H9 (cell line): ENCODE data around the gene COL19A1. TPM values are rescaled to one million over a fixed set of nuclear protein-coding genes. Genes with fewer than 3 reads are reported as not detected.

Experiments
- DNase-seq: peaks from one replicate; pipeline ENCODE4 v3.0.0-alpha.2; 2017
- H2AFZ ChIP-seq: one replicate; pipeline ENCODE4 v1.6.1; 2013; ENCODE audit warnings: mild to moderate bottlenecking, low read length, control low read depth, moderate library complexity
- H2AK5ac ChIP-seq: 2 replicates; pipeline ENCODE4 v1.6.1; 2013; ENCODE audit warnings: low read length, control low read depth, mixed read lengths; ENCODE audit not compliant: insufficient read length
- H2BK120ac ChIP-seq: one replicate; pipeline ENCODE4 v1.6.1; 2013; ENCODE audit warnings: low read depth, mild to moderate bottlenecking, low read length, control low read depth, inconsistent platforms; ENCODE audit not compliant: poor library complexity, severe bottlenecking
- H2BK12ac ChIP-seq: 2 replicates; pipeline ENCODE4 v1.6.1; 2013; ENCODE audit warnings: low read length, control low read depth, mixed read lengths, low read depth; ENCODE audit not compliant: insufficient read length
- H2BK15ac ChIP-seq: 2 replicates; pipeline ENCODE4 v1.6.1; 2013; ENCODE audit warnings: low read depth, low read length, control low read depth
- H2BK20ac ChIP-seq: one replicate; pipeline ENCODE4 v1.6.1; 2013; ENCODE audit warnings: low read depth, mild to moderate bottlenecking, low read length, control low read depth, inconsistent platforms; ENCODE audit not compliant: poor library complexity, severe bottlenecking
- H2BK5ac ChIP-seq: 2 replicates; pipeline ENCODE4 v1.6.1; 2013; ENCODE audit warnings: low read length, control low read depth, mixed read lengths; ENCODE audit not compliant: insufficient read length
- H3K14ac ChIP-seq: 2 replicates; pipeline ENCODE4 v1.6.1; 2013; ENCODE audit warnings: low read length, control low read depth; ENCODE audit not compliant: insufficient read depth
- H3K18ac ChIP-seq: 2 replicates; pipeline ENCODE4 v1.6.1; 2013; ENCODE audit warnings: low read depth, mild to moderate bottlenecking, mixed read lengths, low read length, control low read depth; ENCODE audit not compliant: insufficient read length
- H3K23ac ChIP-seq: 2 replicates; pipeline ENCODE4 v1.6.1; 2013; ENCODE audit warnings: low read length, control low read depth, mixed read lengths, low read depth; ENCODE audit not compliant: insufficient read length
- H3K23me2 ChIP-seq: 2 replicates; pipeline ENCODE4 v1.6.1; 2013; ENCODE audit warnings: low read depth, mild to moderate bottlenecking, mixed read lengths, low read length, control low read depth; ENCODE audit not compliant: insufficient read length, poor library complexity, severe bottlenecking
- H3K27ac ChIP-seq: 2 replicates; pipeline ENCODE4 v1.5.1; 2013; ENCODE audit warnings: low read length, control low read depth, mixed read lengths, low read depth; ENCODE audit not compliant: insufficient read length
- H3K27me3 ChIP-seq: 2 replicates; pipeline ENCODE4 v1.6.1; 2013; ENCODE audit warnings: low read length, control low read depth, inconsistent platforms; ENCODE audit not compliant: insufficient read depth
- H3K4ac ChIP-seq: 2 replicates; pipeline ENCODE4 v1.6.1; 2013; ENCODE audit warnings: low read depth, mild to moderate bottlenecking, control low read depth, inconsistent platforms, low read length, moderate library complexity
- H3K4me1 ChIP-seq: 2 replicates; pipeline ENCODE4 v1.6.1; 2013; ENCODE audit warnings: low read length, control low read depth, inconsistent platforms; ENCODE audit not compliant: insufficient read depth
- H3K4me2 ChIP-seq: 2 replicates; pipeline ENCODE4 v1.6.1; 2013; ENCODE audit warnings: low read length, control low read depth, mixed read lengths; ENCODE audit not compliant: insufficient read length, insufficient read depth
- H3K56ac ChIP-seq: 2 replicates; pipeline ENCODE4 v1.6.1; 2013; ENCODE audit warnings: low read depth, mild to moderate bottlenecking, mixed read lengths, low read length, control low read depth; ENCODE audit not compliant: insufficient read length
- H3K79me1 ChIP-seq: 2 replicates; pipeline ENCODE4 v1.6.1; 2013; ENCODE audit warnings: low read depth, mild to moderate bottlenecking, moderate library complexity, low read length, control low read depth, inconsistent platforms; ENCODE audit not compliant: insufficient read depth, poor library complexity, severe bottlenecking
- H3K79me2 ChIP-seq: 2 replicates; pipeline ENCODE4 v1.6.1; 2013; ENCODE audit warnings: low read length, control low read depth, inconsistent platforms; ENCODE audit not compliant: insufficient read depth
- H3K9ac ChIP-seq: 2 replicates; pipeline ENCODE4 v1.6.1; 2013; ENCODE audit warnings: low read length, control low read depth, mixed read lengths; ENCODE audit not compliant: insufficient read length; ENCODE audit errors: extremely low read depth
- H3K9me3 ChIP-seq: one replicate; pipeline ENCODE4 v1.6.1; 2013; ENCODE audit warnings: low read depth, low read length, inconsistent platforms; ENCODE audit not compliant: control insufficient read depth
- H3T11ph ChIP-seq: one replicate; pipeline ENCODE4 v1.6.1; 2013; ENCODE audit warnings: mild to moderate bottlenecking, low read length, control low read depth, inconsistent platforms
- H4K20me1 ChIP-seq: one replicate; pipeline ENCODE4 v1.6.1; 2013; ENCODE audit not compliant: control insufficient read depth, insufficient read length, insufficient read depth
- H4K5ac ChIP-seq: 2 replicates; pipeline ENCODE4 v1.6.1; 2013; ENCODE audit warnings: low read depth, mild to moderate bottlenecking, mixed read lengths, low read length, control low read depth; ENCODE audit not compliant: insufficient read length
- H4K8ac ChIP-seq: replicated peaks from 2 replicates; pipeline ENCODE4 v1.6.1; 2013; ENCODE audit warnings: low read length, control low read depth, mixed read lengths, low read depth; ENCODE audit not compliant: insufficient read length
- H4K91ac ChIP-seq: 2 replicates; pipeline ENCODE4 v1.6.1; 2013; ENCODE audit warnings: low read depth, mild to moderate bottlenecking, moderate library complexity, mixed read lengths, low read length, control low read depth; ENCODE audit not compliant: insufficient read length
- H3K27ac Mint-ChIP-seq, 3 experiments: 2 replicates in 2 of 3; 3 replicates in 1 of 3; pipeline ENCODE4 v1.8.0; 2020 to 2021; ENCODE audit warnings: mixed read lengths in 3 of 3, mild to moderate bottlenecking in 1 of 3, moderate library complexity in 1 of 3
- H3K27me3 Mint-ChIP-seq: 2 replicates; pipeline ENCODE4 v1.8.0; 2021; ENCODE audit warnings: low read depth, mild to moderate bottlenecking, moderate library complexity, mixed read lengths
- H3K36me3 Mint-ChIP-seq, 3 experiments: 2 replicates in 2 of 3; 3 replicates in 1 of 3; pipeline ENCODE4 v1.8.0; 2020 to 2021; ENCODE audit warnings: low read depth in 3 of 3, mixed read lengths in 3 of 3; ENCODE audit not compliant: insufficient read depth in 1 of 3
- H3K4me1 Mint-ChIP-seq, 2 experiments: 2 replicates each; pipeline ENCODE4 v1.8.0; 2020; ENCODE audit warnings: mixed read lengths in 2 of 2
- H3K4me3 Mint-ChIP-seq, 2 experiments: 2 replicates in 1 of 2; 3 replicates in 1 of 2; pipeline ENCODE4 v1.8.0; 2020 to 2021; ENCODE audit warnings: mild to moderate bottlenecking in 2 of 2, mixed read lengths in 2 of 2, moderate library complexity in 1 of 2
- H3K9me3 Mint-ChIP-seq, 2 experiments: 2 replicates in 1 of 2; 3 replicates in 1 of 2; pipeline ENCODE4 v1.8.0; 2020; ENCODE audit warnings: mild to moderate bottlenecking in 2 of 2, mixed read lengths in 2 of 2, moderate library complexity in 1 of 2
- total RNA-seq: library from RNA; stranded (reverse); gene quantifications from 2 replicates; pipeline ENCODE4 v1.2.1, GENCODE V29; 2021
- TF ChIP-seq, protein P1 (sequence below): fragments of 200-600 bp; sonication (generic); conservative IDR thresholded peaks from 3 replicates; pipeline ENCODE4 v1.8.0; 2021; ENCODE audit warnings: antibody characterized with exemption, mild to moderate bottlenecking

Gene COL19A1
- total RNA-seq, 1 experiment from 2014 or later: not detected

DNA sequence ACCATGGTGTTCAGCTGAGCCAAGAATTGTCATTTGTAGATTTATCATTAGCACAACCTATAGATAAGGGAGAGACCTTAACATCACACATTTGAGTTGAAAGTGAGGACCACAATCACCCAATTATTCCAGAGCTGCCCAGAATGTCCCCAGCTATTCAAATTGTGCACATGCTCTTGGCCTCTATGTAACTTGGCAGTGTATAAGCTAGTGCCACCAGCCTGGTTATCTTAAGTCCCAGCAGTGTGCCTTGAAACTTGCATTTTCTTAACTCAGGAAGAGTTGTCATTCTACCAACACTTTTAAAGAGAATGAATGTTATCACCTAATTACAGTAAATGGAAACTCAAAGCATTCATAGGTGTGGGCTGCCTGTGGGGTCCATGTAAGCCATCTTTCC is 245.4 kb downstream of the COL19A1 start:
- TF ChIP-seq, protein P1, sequence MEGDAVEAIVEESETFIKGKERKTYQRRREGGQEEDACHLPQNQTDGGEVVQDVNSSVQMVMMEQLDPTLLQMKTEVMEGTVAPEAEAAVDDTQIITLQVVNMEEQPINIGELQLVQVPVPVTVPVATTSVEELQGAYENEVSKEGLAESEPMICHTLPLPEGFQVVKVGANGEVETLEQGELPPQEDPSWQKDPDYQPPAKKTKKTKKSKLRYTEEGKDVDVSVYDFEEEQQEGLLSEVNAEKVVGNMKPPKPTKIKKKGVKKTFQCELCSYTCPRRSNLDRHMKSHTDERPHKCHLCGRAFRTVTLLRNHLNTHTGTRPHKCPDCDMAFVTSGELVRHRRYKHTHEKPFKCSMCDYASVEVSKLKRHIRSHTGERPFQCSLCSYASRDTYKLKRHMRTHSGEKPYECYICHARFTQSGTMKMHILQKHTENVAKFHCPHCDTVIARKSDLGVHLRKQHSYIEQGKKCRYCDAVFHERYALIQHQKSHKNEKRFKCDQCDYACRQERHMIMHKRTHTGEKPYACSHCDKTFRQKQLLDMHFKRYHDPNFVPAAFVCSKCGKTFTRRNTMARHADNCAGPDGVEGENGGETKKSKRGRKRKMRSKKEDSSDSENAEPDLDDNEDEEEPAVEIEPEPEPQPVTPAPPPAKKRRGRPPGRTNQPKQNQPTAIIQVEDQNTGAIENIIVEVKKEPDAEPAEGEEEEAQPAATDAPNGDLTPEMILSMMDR: no peak
- no peak overlapping the region for H2BK15ac ChIP-seq
- no peak overlapping the region for H4K8ac ChIP-seq
- H3K18ac ChIP-seq: no peak overlapping the region
- no peaks in the 10 kb centered on the region for H3K79me1 ChIP-seq
- H3K4me1 ChIP-seq: 0 out of 2 replicates have a peak, but pooled peaks cover 2% of the 10 kb centered on the region
- H3K27me3 ChIP-seq: no peaks in the 10 kb centered on the region
- no peaks in the 10 kb centered on the region for H3K79me2 ChIP-seq
- H4K20me1 ChIP-seq: no peaks in the 10 kb centered on the region
- H3K23me2 ChIP-seq: no peaks in the 10 kb centered on the region
- H3K56ac ChIP-seq: no peak overlapping the region
- no peak overlapping the region for H3K4ac ChIP-seq
- H3K9ac ChIP-seq: no peak overlapping the region
- Mint-ChIP-seq H3K27ac (no peak overlapping the region), H3K9me3 (no peaks in the 10 kb centered on the region), H3K36me3 (no peaks in the 10 kb centered on the region), H3K4me3 (no peak overlapping the region), H3K27me3 (no peaks in the 10 kb centered on the region), H3K4me1 (peaks cover 10 to 11% of the 10 kb centered on the region in 2 experiments)
- DNase-seq: no peak
- no peaks in the 10 kb centered on the region for H3K9me3 ChIP-seq
- no peak overlapping the region for H3K4me2 ChIP-seq
- H2BK20ac ChIP-seq: no peak overlapping the region
- H2BK5ac ChIP-seq: no peak overlapping the region
- no peak overlapping the region for H3K14ac ChIP-seq
- H4K91ac ChIP-seq: no peak overlapping the region
- H3K27ac ChIP-seq: no peak overlapping the region
- H2AFZ ChIP-seq: no peak overlapping the region
- no peak overlapping the region for H2AK5ac ChIP-seq
- no peak overlapping the region for H2BK12ac ChIP-seq
- H4K5ac ChIP-seq: no peak overlapping the region
- H2BK120ac ChIP-seq: no peak overlapping the region
- H3T11ph ChIP-seq: no peak overlapping the region
- no peak overlapping the region for H3K23ac ChIP-seq
